ENCODE measurements around the gene MINDY4. TPM values are rescaled to one million over a fixed set of nuclear protein-coding genes. Genes with fewer than 3 reads are reported as not detected.

The MINDY4 gene
- total and polyA plus RNA-seq, 2 of the 13 experiments (the other 11 are each of a cell fraction or from before 2014, with no cell fraction given): not detected

DNA sequence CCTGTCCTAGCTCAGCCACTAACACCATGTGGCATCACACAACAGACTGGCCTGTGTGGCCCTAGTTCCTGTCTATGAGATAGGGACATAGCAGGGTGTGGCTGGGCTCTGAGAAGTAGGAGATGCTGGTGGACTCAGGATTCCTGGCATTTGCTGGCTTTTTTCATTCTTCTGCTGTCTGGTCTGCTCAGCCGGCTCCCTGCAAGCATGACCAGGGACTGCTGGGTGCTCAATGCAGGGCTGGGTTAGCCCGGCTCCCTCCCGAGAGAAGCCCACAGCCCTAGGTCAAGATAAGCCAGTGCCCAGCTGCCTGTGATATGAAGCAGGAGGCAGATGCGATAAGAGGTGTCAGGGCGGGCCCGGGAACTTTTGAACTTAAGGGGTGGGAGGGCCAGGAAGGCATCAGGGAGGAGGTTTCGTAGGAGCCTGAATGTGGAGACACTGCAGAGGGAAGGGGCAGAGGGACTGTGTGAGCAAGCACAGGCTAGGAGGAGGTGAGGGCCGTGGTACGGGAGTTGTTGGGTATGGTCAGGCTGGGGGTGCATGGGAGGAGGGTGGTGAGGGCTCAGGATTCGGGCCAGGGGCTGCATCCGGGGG lies 143.9 kb downstream of the MINDY4 start:
- Histone ChIP-seq H4K20me1 (ENCODE audit: insufficient read depth, low read length) (no peaks in the 10 kb centered on the region), H3K36me3 (replicated peaks in 1 of 2; ENCODE audit: control insufficient read depth in 1 of 2, insufficient read depth in 2 of 2, low read length in 2 of 2) (no peaks in the 10 kb centered on the region), H3K79me2 (ENCODE audit: insufficient read depth, low read length) (no peaks in the 10 kb centered on the region), H2AFZ (ENCODE audit: low read length) (no peak overlapping the region), H3K27me3 (ENCODE audit: control insufficient read depth in 1 of 2, insufficient read depth in 2 of 2, low read length in 2 of 2) (peaks cover 6 to 10% of the 10 kb centered on the region in 2 experiments; a peak in 3 of 5 replicates), H3K4me1 (ENCODE audit: insufficient read depth, low read length) (no peaks in the 10 kb centered on the region), H3K4me2 (ENCODE audit: low read depth, low read length) (no peak overlapping the region), H3K9ac (ENCODE audit: insufficient read depth, low read depth, low read length) (no peak overlapping the region), H3K9me3 (ENCODE audit: low read length) (no peaks in the 10 kb centered on the region), H3K4me3 (replicated peaks in 1 of 3; ENCODE audit: insufficient read depth in 1 of 3, low read depth in 2 of 3, low read length in 3 of 3) (no peak overlapping the region), H3K27ac (ENCODE audit: extremely low read length, insufficient read depth, low read length) (no peak overlapping the region)
- DNase-seq (ENCODE audit: low spot score): no peak
- no TSS peak for BruUV-seq (replicated peaks)
- 19% methylated on average over 9 of the region's 11 CpGs for WGBS (ENCODE audit: low lambda C conversion rate)
- no peak for FAIRE-seq
- intact Hi-C loops (cut with micrococcal nuclease; ENCODE audit: unreplicated experiment) (no loop called here), in situ Hi-C loops (cut with HindIII; ENCODE audit: extremely low pct_ligation_motif_present, low pct_unique_long_range_greater_than_20kb) (no loop called here)
- ChIA-PET CTCF (ENCODE audit: low intra/inter-chr PET ratio, low total read pairs) (no interaction called here), POLR2A (no interaction called here)
- TF ChIP-seq ZNF337 (CRISPR knock-in tag; IDR thresholded peaks at IDR 0.05; ENCODE audit: borderline replicate concordance, low read depth) (no peak), ZNF460 (CRISPR knock-in tag; IDR thresholded peaks at IDR 0.05; ENCODE audit: borderline replicate concordance) (no peak), ZBTB8A (CRISPR knock-in tag; IDR thresholded peaks at IDR 0.05; ENCODE audit: borderline replicate concordance, low read depth) (no peak), ARHGAP35 (CRISPR knock-in tag; IDR thresholded peaks at IDR 0.05; ENCODE audit: borderline replicate concordance) (no peak), ATRX (CRISPR knock-in tag; IDR thresholded peaks at IDR 0.05; ENCODE audit: borderline replicate concordance) (no peak), ATF7 (IDR thresholded peaks at IDR 0.05) (no peak), ATF7 (CRISPR knock-in tag; IDR thresholded peaks at IDR 0.05) (no peak), ZEB1 (IDR thresholded peaks at IDR 0.05; ENCODE audit: insufficient replicate concordance, low read depth) (no peak), ZFP41 (CRISPR knock-in tag; IDR thresholded peaks at IDR 0.05; ENCODE audit: borderline replicate concordance) (no peak), CREM (IDR thresholded peaks at IDR 0.05) (no peak), CREM (CRISPR knock-in tag; IDR thresholded peaks at IDR 0.05) (no peak), PHF8 (CRISPR knock-in tag; IDR thresholded peaks at IDR 0.05) (no peak), PHF20 (CRISPR knock-in tag; IDR thresholded peaks at IDR 0.05) (no peak), NCOA1 (CRISPR knock-in tag; IDR thresholded peaks at IDR 0.05) (no peak), SAP130 (CRISPR knock-in tag; IDR thresholded peaks at IDR 0.05; ENCODE audit: low read depth) (no peak), SOX13 (IDR thresholded peaks at IDR 0.05) (no peak), SOX13 (CRISPR knock-in tag; conservative IDR thresholded peaks at IDR 0.05 in 1 of 2, IDR thresholded peaks at IDR 0.05 in 1 of 2) (no peak), HMGA1 (CRISPR knock-in tag; conservative IDR thresholded peaks at IDR 0.05) (no peak), ZFP37 (CRISPR knock-in tag; IDR thresholded peaks at IDR 0.05; ENCODE audit: borderline replicate concordance) (no peak)
- TF ChIP-seq, protein P1, sequence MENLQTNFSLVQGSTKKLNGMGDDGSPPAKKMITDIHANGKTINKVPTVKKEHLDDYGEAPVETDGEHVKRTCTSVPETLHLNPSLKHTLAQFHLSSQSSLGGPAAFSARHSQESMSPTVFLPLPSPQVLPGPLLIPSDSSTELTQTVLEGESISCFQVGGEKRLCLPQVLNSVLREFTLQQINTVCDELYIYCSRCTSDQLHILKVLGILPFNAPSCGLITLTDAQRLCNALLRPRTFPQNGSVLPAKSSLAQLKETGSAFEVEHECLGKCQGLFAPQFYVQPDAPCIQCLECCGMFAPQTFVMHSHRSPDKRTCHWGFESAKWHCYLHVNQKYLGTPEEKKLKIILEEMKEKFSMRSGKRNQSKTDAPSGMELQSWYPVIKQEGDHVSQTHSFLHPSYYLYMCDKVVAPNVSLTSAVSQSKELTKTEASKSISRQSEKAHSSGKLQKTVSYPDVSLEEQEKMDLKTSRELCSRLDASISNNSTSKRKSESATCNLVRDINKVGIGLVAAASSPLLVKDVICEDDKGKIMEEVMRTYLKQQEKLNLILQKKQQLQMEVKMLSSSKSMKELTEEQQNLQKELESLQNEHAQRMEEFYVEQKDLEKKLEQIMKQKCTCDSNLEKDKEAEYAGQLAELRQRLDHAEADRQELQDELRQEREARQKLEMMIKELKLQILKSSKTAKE (CRISPR knock-in tag; IDR thresholded peaks at IDR 0.05; ENCODE audit: borderline replicate concordance): no peak
- TF ChIP-seq, protein P2, sequence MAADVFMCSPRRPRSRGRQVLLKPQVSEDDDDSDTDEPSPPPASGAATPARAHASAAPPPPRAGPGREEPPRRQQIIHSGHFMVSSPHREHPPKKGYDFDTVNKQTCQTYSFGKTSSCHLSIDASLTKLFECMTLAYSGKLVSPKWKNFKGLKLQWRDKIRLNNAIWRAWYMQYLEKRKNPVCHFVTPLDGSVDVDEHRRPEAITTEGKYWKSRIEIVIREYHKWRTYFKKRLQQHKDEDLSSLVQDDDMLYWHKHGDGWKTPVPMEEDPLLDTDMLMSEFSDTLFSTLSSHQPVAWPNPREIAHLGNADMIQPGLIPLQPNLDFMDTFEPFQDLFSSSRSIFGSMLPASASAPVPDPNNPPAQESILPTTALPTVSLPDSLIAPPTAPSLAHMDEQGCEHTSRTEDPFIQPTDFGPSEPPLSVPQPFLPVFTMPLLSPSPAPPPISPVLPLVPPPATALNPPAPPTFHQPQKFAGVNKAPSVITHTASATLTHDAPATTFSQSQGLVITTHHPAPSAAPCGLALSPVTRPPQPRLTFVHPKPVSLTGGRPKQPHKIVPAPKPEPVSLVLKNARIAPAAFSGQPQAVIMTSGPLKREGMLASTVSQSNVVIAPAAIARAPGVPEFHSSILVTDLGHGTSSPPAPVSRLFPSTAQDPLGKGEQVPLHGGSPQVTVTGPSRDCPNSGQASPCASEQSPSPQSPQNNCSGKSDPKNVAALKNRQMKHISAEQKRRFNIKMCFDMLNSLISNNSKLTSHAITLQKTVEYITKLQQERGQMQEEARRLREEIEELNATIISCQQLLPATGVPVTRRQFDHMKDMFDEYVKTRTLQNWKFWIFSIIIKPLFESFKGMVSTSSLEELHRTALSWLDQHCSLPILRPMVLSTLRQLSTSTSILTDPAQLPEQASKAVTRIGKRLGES (CRISPR knock-in tag; IDR thresholded peaks at IDR 0.05; ENCODE audit: borderline replicate concordance): no peak
- TF ChIP-seq, protein P3, sequence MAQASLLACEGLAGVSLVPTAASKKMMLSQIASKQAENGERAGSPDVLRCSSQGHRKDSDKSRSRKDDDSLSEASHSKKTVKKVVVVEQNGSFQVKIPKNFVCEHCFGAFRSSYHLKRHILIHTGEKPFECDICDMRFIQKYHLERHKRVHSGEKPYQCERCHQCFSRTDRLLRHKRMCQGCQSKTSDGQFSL (CRISPR knock-in tag; IDR thresholded peaks at IDR 0.05): no peak
- ATAC-seq: no peak

All from HepG2 (cell line).